ENCODE results near the gene GINS2. TPM values are rescaled to one million over a fixed set of nuclear protein-coding genes. Genes with fewer than 3 reads are reported as not detected.

GINS2 gene
- total RNA-seq, 1 experiment from 2014 or later, result 52.7 TPM

DNA sequence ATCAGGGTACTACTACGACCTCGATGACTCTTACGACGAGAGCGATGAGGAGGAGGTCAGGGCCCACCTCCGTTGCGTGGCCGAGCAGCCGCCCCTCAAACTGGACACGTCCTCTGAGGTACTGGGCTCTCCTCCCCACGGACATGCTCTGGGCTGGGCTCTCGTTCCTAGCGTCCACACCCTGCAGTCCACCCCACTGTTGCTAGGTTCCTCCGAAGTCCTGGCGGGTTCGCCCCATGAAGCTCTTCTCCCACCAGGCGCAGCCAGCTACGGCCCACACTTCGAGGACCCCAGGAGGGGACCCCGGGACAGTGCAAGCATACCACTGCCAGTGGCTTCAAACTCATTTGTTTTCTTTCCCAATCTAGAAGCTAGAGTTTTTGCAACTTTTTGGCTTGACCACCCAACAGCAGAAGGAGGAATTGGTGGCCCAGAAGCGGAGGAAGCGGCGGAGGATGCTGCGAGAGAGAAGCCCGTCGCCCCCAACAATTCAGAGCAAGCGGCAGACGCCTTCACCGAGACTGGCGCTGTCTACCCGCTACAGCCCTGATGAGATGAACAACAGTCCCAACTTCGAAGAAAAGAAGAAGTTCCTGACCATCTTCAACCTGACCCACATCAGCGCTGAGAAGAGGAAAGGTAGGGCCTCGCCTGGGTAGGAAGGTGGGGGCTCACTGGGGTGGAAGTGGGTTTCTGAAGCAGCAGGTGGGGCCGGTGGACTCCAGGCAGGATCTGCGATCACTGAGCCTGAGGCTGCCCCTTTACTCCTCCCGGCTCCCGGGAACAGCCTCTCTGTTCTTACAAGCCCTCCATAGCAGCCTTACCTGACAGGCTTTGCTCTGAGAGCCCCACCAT, 25.6 kb downstream of the GINS2 start:
- H4K91ac ChIP-seq (ENCODE audit: insufficient read length, low read depth, low read length), result no peak overlapping the region
- no peak overlapping the region for H2BK20ac ChIP-seq (ENCODE audit: low read depth, low read length, poor library complexity, severe bottlenecking)
- no peak overlapping the region for H3K4me2 ChIP-seq (ENCODE audit: insufficient read depth, insufficient read length, low read length)
- H3T11ph ChIP-seq (ENCODE audit: low read length), result no peak overlapping the region
- WGBS (ENCODE audit: extremely low coverage, insufficient read length, low lambda C conversion rate), result no CpG with 5 or more reads among the region's 38 CpGs
- Mint-ChIP-seq H3K36me3 (ENCODE audit: insufficient read depth in 1 of 3, low read depth in 3 of 3) (peaks cover 59 to 92% (median 91%) of the 10 kb centered on the region in 3 experiments), H3K27ac (peak overlapping the region in 1 of 3 experiments; percentile 82; a peak in 3 of 7 replicates), H3K4me3 (no peak overlapping the region), H3K4me1 (peaks cover 4% of the 10 kb centered on the region in 2 experiments; a peak in 3 of 4 replicates), H3K9me3 (no peaks in the 10 kb centered on the region), H3K27me3 (ENCODE audit: low read depth) (no peaks in the 10 kb centered on the region; the same call in 1 of the 2 replicates)
- H2AK5ac ChIP-seq (ENCODE audit: insufficient read length, low read length), result no peak overlapping the region
- no peak overlapping the region for H2BK120ac ChIP-seq (ENCODE audit: low read depth, low read length, poor library complexity, severe bottlenecking)
- H3K9me3 ChIP-seq (ENCODE audit: control insufficient read depth, low read depth, low read length), result no peaks in the 10 kb centered on the region
- H3K79me1 ChIP-seq (ENCODE audit: insufficient read depth, low read depth, low read length, poor library complexity, severe bottlenecking), result no peaks in the 10 kb centered on the region
- no peak overlapping the region for H3K18ac ChIP-seq (ENCODE audit: insufficient read length, low read depth, low read length)
- no peaks in the 10 kb centered on the region for H3K23me2 ChIP-seq (ENCODE audit: insufficient read length, low read depth, low read length, poor library complexity, severe bottlenecking)
- H4K5ac ChIP-seq (ENCODE audit: insufficient read length, low read depth, low read length), result no peak overlapping the region
- H3K27ac ChIP-seq (ENCODE audit: insufficient read length, low read depth, low read length), result no peak overlapping the region
- H3K4ac ChIP-seq (ENCODE audit: low read depth, low read length), result no peak overlapping the region
- no peak overlapping the region for H2BK15ac ChIP-seq (ENCODE audit: low read depth, low read length)
- H2BK12ac ChIP-seq (ENCODE audit: insufficient read length, low read depth, low read length), result no peak overlapping the region
- H3K23ac ChIP-seq (ENCODE audit: insufficient read length, low read depth, low read length), result no peak overlapping the region
- no peaks in the 10 kb centered on the region for H3K27me3 ChIP-seq (ENCODE audit: insufficient read depth, low read length)
- no peak overlapping the region for H4K8ac ChIP-seq (replicated peaks; ENCODE audit: insufficient read length, low read depth, low read length)
- DNase-seq, result no peak
- no peak overlapping the region for H2AFZ ChIP-seq (ENCODE audit: low read length)
- TF ChIP-seq, protein P1, sequence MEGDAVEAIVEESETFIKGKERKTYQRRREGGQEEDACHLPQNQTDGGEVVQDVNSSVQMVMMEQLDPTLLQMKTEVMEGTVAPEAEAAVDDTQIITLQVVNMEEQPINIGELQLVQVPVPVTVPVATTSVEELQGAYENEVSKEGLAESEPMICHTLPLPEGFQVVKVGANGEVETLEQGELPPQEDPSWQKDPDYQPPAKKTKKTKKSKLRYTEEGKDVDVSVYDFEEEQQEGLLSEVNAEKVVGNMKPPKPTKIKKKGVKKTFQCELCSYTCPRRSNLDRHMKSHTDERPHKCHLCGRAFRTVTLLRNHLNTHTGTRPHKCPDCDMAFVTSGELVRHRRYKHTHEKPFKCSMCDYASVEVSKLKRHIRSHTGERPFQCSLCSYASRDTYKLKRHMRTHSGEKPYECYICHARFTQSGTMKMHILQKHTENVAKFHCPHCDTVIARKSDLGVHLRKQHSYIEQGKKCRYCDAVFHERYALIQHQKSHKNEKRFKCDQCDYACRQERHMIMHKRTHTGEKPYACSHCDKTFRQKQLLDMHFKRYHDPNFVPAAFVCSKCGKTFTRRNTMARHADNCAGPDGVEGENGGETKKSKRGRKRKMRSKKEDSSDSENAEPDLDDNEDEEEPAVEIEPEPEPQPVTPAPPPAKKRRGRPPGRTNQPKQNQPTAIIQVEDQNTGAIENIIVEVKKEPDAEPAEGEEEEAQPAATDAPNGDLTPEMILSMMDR (conservative IDR thresholded peaks at IDR 0.05), result no peak
- no peaks in the 10 kb centered on the region for H3K79me2 ChIP-seq (ENCODE audit: insufficient read depth, low read length)
- no peak overlapping the region for H2BK5ac ChIP-seq (ENCODE audit: insufficient read length, low read length)
- H3K4me1 ChIP-seq (ENCODE audit: insufficient read depth, low read length), result no peaks in the 10 kb centered on the region
- no peaks in the 10 kb centered on the region for H4K20me1 ChIP-seq (ENCODE audit: control insufficient read depth, insufficient read depth, insufficient read length)
- H3K14ac ChIP-seq (ENCODE audit: insufficient read depth, low read length), result no peak overlapping the region
- no peak overlapping the region for H3K9ac ChIP-seq (ENCODE audit: extremely low read depth, insufficient read length, low read length)
- H3K56ac ChIP-seq (ENCODE audit: insufficient read length, low read depth, low read length), result no peak overlapping the region
